BLaER1 (cell line): ENCODE results near the gene CATSPER1.

Experiments
- H3K27ac ChIP-seq: shearing (Covaris generic); formaldehyde crosslinking; 2 replicates; pipeline ENCODE4 v1.8.1; 2022
- H3K27me3 ChIP-seq: shearing (Covaris generic); formaldehyde crosslinking; 2 replicates; pipeline ENCODE4 v1.8.1; 2022
- H3K36me3 ChIP-seq: shearing (Covaris generic); formaldehyde crosslinking; 2 replicates; pipeline ENCODE4 v1.8.1; 2022
- H3K4me1 ChIP-seq: shearing (Covaris generic); formaldehyde crosslinking; 2 replicates; pipeline ENCODE4 v1.8.1; 2022
- H3K4me2 ChIP-seq: shearing (Covaris generic); formaldehyde crosslinking; 2 replicates; pipeline ENCODE4 v1.8.1; 2022
- H3K4me3 ChIP-seq: shearing (Covaris generic); formaldehyde crosslinking; 2 replicates; pipeline ENCODE4 v1.8.1; 2022
- H3K9ac ChIP-seq: shearing (Covaris generic); formaldehyde crosslinking; 2 replicates; pipeline ENCODE4 v1.8.1; 2022
- H3K9me3 ChIP-seq: shearing (Covaris generic); formaldehyde crosslinking; 2 replicates; pipeline ENCODE4 v1.8.1; 2022
- H4K20me1 ChIP-seq: shearing (Covaris generic); formaldehyde crosslinking; 2 replicates; pipeline ENCODE4 v1.8.1; 2022
- Cebpa-rat ChIP-seq: shearing (Covaris generic); IDR thresholded peaks from 2 replicates; pipeline ENCODE4 v1.8.1; 2022

Gene CATSPER1

GRCh38 chr11:66022401-66023185 is 3.7 kb downstream of the CATSPER1 start:
- no peak for TF ChIP-seq Cebpa-rat
- H3K4me2 ChIP-seq: peak overlapping the region; percentile 60
- no peaks in the 10 kb centered on the region for H3K9me3 ChIP-seq
- peak overlapping the region; percentile 9; the same call in 1 of the 2 replicates for H3K9ac ChIP-seq
- H3K27ac ChIP-seq: no peak overlapping the region
- H3K27me3 ChIP-seq: no peaks in the 10 kb centered on the region
- H3K4me1 ChIP-seq: peaks cover 25% of the 10 kb centered on the region
- no peaks in the 10 kb centered on the region for H3K36me3 ChIP-seq
- H3K4me3 ChIP-seq: no peak overlapping the region
- H4K20me1 ChIP-seq: no peaks in the 10 kb centered on the region

- Histone ChIP-seq H3K9me3 (no peaks in the 10 kb centered on the region), H3K4me2 (peak overlapping the region; percentile 60), H3K4me3 (no peak overlapping the region), H3K36me3 (no peaks in the 10 kb centered on the region), H4K20me1 (no peaks in the 10 kb centered on the region), H3K27me3 (no peaks in the 10 kb centered on the region), H3K27ac (0 out of 2 replicates have a peak overlapping the region, but pooled peaks have one; percentile 19), H3K4me1 (peaks cover 33% of the 10 kb centered on the region), H3K9ac (no peak overlapping the region)
- TF ChIP-seq Cebpa-rat: no peak
These were observed 5.5 kb downstream of the CATSPER1 start for GRCh38 chr11:66020618-66021357.

- Histone ChIP-seq H3K9me3 (no peaks in the 10 kb centered on the region), H4K20me1 (no peaks in the 10 kb centered on the region), H3K9ac (no peak overlapping the region), H3K4me1 (peaks cover 38% of the 10 kb centered on the region), H3K27ac (no peak overlapping the region), H3K4me2 (peak overlapping the region; percentile 60), H3K27me3 (no peaks in the 10 kb centered on the region), H3K36me3 (no peaks in the 10 kb centered on the region), H3K4me3 (no peak overlapping the region)
- no peak for TF ChIP-seq Cebpa-rat
These were observed 6.1 kb downstream of the CATSPER1 start for GRCh38 chr11:66020212-66020611.

DNA sequence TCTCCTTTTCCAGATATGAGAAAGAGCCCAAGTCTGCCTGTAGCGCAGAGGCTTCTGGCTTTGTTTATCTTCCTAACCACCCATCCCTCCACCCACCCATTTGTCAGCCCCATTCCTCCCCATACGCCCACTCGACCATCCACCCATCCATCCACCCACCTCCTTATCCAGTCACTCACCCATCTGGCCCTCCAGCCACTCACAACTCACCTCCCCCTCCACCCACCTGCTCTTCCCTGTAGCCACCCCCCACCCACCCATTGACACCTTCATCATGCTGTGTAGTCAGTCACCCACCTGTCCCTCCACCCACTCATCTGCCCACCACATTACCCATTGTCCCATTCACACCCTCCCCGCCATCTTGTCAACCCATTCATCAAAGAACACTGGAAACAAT is 9.0 kb downstream of the CATSPER1 start:
- no peak for TF ChIP-seq Cebpa-rat
- Histone ChIP-seq H3K27ac (no peak overlapping the region), H3K4me3 (no peak overlapping the region), H3K36me3 (no peaks in the 10 kb centered on the region), H4K20me1 (no peaks in the 10 kb centered on the region), H3K4me1 (peaks cover 46% of the 10 kb centered on the region), H3K27me3 (peaks cover under 1% of the 10 kb centered on the region; the same call in 1 of the 2 replicates), H3K4me2 (no peak overlapping the region), H3K9me3 (no peaks in the 10 kb centered on the region), H3K9ac (no peak overlapping the region)

DNA sequence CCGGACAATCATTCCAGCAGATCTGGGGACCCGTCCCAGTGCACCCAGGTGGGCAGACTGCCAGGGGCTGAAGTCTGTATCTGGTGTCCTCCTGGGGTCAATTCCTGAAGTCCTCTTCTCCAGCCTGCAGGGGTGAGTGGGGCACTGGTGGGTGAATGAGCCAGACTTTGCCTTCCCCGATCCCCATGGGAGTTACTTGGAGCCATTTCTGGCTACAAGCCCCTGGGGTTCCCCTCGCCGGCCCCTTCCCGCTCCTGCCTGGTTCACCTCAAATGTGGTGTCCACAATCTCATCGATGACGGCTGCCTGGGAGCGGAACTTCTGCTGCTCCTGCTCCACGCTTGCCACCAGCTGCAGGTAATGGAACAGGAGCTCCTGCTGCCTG is 9.5 kb downstream of the CATSPER1 start:
- peaks cover 40% of the 10 kb centered on the region for H3K4me1 ChIP-seq
- H3K27ac ChIP-seq: no peak overlapping the region
- TF ChIP-seq Cebpa-rat: no peak
- H3K9me3 ChIP-seq: no peaks in the 10 kb centered on the region
- H3K4me2 ChIP-seq: peak overlapping the region; percentile 56
- H3K27me3 ChIP-seq: peaks cover 6% of the 10 kb centered on the region
- H4K20me1 ChIP-seq: no peaks in the 10 kb centered on the region
- H3K9ac ChIP-seq: no peak overlapping the region
- H3K4me3 ChIP-seq: no peak overlapping the region
- H3K36me3 ChIP-seq: no peaks in the 10 kb centered on the region

GRCh38 chr11:66015936-66016792 is 10.1 kb downstream of the CATSPER1 start:
- peaks cover 34% of the 10 kb centered on the region for H3K4me1 ChIP-seq
- no peaks in the 10 kb centered on the region for H4K20me1 ChIP-seq
- H3K9ac ChIP-seq: no peak overlapping the region
- H3K27ac ChIP-seq: no peak overlapping the region
- no peak overlapping the region for H3K4me3 ChIP-seq
- H3K27me3 ChIP-seq: peaks cover 12% of the 10 kb centered on the region
- no peaks in the 10 kb centered on the region for H3K36me3 ChIP-seq
- H3K4me2 ChIP-seq: peak overlapping the region; percentile 56
- no peak for TF ChIP-seq Cebpa-rat
- no peaks in the 10 kb centered on the region for H3K9me3 ChIP-seq

DNA sequence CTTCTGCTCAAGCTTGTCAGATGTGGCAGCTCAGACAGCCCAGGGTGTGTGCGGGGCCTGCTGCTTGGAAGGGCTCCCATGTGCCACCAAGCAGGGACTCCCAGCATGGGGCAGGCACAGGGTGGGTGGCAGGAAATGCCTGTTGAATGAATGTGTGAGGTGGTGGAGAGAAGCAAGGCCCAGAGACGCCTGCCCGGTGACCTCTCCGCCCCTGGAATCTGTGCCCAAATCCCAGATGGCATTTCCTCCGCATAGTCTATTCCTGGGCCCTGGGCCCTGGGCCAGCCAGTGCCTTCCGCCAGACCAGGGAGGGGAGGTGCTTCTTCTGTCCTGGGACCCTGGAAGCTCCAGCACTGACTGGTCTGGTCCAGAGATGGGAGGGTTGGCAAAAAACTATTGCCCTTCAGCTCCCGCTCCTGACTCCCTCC is 10.8 kb downstream of the CATSPER1 start:
- Histone ChIP-seq H3K36me3 (no peaks in the 10 kb centered on the region), H3K4me3 (no peak overlapping the region), H3K27me3 (peaks cover 17% of the 10 kb centered on the region), H3K4me1 (peaks cover 27% of the 10 kb centered on the region), H4K20me1 (no peaks in the 10 kb centered on the region), H3K9ac (no peak overlapping the region), H3K9me3 (no peaks in the 10 kb centered on the region), H3K27ac (0 out of 2 replicates have a peak overlapping the region, but pooled peaks have one; percentile 30), H3K4me2 (no peak overlapping the region)
- no peak for TF ChIP-seq Cebpa-rat

GRCh38 chr11:66014804-66015453 is 11.3 kb downstream of the CATSPER1 start:
- no peak for TF ChIP-seq Cebpa-rat
- no peak overlapping the region for H3K4me2 ChIP-seq
- peaks cover 22% of the 10 kb centered on the region for H3K4me1 ChIP-seq
- no peaks in the 10 kb centered on the region for H3K36me3 ChIP-seq
- H3K4me3 ChIP-seq: no peak overlapping the region
- no peaks in the 10 kb centered on the region for H4K20me1 ChIP-seq
- 0 out of 2 replicates have a peak overlapping the region, but pooled peaks have one; percentile 30 for H3K27ac ChIP-seq
- H3K9me3 ChIP-seq: no peaks in the 10 kb centered on the region
- H3K9ac ChIP-seq: no peak overlapping the region
- peaks cover 18% of the 10 kb centered on the region for H3K27me3 ChIP-seq

DNA sequence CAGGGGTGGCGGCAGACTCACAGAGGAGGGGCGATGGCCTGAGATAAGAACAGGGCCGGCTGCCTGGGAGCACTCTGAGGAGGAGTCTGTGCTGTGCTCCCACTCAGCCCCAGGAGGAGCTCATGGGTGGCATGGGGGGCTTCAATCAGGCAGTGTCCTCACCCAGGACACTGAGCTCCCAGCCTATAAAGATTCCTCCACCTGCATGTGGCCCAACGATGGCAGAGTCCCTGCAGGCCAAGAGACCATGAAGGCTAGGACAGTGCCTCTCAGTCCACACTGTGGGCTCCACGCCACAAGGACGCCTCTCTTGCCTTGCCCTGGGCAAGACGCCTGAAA is 12.5 kb downstream of the CATSPER1 start:
- Histone ChIP-seq H4K20me1 (no peaks in the 10 kb centered on the region), H3K36me3 (no peaks in the 10 kb centered on the region), H3K4me2 (no peak overlapping the region), H3K27ac (no peak overlapping the region), H3K4me3 (no peak overlapping the region), H3K9me3 (no peaks in the 10 kb centered on the region), H3K27me3 (peaks cover 18% of the 10 kb centered on the region), H3K9ac (no peak overlapping the region), H3K4me1 (peaks cover 30% of the 10 kb centered on the region)
- TF ChIP-seq Cebpa-rat: no peak
